GM04503 (cell line): ENCODE results near the gene SFXN5.
A peak's percentile ranks its signal among the peaks of the same experiment; 100 is the strongest.

Source experiments
- DNase-seq: peaks from one replicate; pipeline ENCODE4 v3.0.0-alpha.2; 2012; ENCODE audit warnings: low read depth

The SFXN5 gene

DNA sequence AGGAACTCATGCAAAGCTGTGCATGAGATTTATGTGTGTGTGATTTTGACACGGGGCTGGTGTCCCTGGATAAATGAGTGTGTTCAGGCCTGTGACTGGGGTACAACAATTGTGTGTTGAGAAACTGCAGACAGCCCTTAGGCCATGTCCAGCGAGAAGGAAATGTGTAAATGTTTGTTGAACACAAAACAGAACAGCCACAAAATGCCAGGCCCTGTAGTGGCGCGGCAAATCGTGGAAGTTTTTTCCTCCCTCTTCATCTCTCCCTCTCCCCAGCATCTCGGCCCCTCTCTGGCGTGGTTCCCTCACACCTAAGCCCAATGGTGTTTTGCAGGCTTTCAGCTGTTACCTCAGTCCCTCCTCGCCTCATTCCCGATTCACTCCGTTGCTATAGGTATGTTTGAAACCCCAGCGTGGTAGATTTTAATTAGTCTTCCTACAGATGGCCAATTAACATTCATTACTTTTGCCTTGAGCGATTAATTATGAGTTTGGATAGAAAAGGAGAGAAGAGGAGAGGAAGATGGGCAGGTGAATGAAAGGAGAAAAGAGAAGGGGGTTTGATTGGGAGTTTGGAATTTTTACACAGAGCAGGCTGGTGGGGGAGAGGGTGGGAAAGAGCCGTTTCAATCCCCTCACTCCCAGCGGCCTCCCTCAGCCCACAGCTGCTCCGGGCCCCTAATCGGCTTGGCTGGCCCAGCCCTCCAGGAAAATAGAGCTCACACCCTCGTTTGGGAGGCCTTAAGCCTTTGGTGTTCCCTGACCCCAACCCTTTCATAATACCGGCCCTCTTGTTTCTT is 173.5 kb downstream of the SFXN5 start:
- DNase-seq, result no peak

DNA sequence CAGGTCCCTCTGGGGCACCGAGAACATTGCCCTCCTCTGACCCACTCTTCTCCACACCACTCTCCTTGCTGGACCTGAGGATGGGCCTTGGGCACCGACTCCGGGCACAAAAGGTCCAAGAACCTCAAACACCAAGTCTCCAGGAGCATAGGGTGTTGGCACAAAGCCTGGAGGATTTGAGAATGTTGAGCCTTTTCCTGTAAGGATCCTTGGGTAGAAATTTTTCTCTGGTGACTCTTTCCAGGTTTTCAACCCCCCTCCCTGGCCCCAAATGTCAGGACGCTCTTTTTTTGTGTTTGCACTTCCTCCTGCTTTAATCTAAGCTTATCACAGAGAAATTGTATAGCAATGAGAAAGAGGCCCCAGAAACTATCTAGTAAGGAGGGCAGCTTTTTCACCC is 175.1 kb downstream of the SFXN5 start:
- DNase-seq, result no peak

DNA sequence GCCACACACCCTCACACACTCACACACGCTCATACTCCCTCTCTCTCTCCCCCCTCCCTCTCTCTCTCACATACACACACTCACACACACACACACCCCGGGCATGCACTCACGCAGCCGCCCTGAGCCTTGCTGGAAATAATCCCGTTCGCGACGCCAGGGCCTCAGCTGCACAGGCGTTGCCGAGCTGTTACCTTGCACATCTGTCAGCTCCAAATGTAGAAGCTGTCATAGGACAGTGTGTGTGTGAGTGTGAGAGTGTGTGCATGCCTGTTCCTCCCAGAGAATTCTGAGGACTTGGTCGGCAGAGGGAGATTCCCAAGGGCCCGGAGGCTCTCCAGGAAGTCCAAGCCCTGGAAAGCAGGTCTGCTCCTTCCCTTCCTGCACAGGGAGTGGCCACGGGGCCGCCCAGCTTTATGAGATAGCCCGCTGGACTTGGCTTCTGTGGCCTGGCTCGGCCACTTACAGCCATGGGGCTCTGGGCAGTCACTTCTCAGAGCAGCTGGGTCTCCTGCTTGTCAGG is 175.7 kb downstream of the SFXN5 start:
- peak; percentile 17 for DNase-seq

DNA sequence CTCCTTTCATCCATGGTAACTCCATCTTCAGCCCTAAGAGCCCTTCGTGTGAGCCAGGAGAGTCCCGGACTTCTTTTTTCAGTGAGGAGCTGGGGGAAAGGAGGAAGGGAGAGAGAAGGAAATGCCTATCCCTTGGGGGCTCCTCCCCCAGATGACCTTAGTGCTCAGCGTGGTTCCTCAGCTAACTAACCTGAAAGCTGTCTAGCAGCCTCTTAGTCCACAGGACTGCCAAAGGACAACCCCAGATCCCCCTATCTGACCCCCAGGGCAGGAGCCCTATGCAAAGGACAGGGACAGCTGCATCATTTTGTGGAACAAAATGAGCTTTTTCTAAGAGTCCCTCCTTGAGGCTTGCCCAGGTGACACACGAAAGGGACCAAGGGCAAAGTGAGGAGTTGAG is 176.4 kb downstream of the SFXN5 start:
- DNase-seq, result no peak

DNA sequence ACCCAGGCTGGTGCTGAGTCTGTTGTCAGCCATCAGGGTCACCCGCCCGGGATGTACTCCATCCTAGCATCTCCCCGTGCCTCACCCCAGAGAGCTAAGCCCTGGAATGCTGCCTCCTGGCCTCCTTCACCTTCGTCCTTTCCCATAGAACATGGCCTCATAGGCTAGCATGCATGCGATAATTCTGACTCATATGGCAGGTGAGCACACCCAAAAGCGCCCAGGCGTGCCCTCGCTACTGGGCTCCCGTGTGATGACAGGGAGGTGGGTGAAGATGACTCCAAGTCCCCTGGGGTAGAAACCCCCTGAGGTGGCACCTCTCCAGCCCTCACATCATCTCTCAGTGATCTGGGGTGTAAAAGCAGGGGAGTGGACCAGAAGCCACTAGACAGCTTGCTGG is 177.0 kb downstream of the SFXN5 start:
- no peak for DNase-seq

DNA sequence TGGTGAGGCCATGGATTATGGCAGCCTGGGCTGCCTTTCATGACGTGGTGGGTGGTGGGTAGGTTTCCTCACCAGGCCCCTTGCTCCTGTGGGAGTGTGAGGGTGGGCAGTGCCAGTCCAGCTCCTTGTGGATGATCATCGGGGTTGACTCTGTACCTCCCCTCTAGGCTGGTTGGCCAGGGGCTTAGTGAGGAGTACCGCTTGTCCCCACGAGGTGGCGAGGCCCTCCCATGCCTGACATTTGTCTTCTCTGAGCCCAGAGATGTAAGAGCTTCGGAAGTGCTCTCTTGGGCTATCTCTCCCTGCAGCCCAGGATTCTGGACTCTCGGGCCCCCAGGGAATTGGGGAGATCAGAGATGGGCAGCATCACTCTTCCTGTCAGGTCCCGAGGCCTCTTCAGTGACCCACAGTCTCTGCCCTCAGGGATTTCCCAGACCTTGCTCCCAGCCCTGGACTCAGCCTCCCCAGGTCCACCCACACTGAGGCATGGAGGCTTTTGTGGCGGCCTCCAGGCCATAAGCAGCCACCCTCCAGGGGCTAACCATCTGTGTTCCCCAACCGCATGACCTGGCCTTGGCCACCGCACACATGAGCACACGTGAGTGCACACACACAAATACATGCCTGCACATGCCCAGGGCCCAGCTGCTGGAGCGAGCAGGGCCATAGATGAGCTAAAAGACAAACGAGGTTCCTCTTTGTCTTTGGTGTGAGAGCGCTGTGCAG is 177.8 kb downstream of the SFXN5 start:
- no peak for DNase-seq

DNA sequence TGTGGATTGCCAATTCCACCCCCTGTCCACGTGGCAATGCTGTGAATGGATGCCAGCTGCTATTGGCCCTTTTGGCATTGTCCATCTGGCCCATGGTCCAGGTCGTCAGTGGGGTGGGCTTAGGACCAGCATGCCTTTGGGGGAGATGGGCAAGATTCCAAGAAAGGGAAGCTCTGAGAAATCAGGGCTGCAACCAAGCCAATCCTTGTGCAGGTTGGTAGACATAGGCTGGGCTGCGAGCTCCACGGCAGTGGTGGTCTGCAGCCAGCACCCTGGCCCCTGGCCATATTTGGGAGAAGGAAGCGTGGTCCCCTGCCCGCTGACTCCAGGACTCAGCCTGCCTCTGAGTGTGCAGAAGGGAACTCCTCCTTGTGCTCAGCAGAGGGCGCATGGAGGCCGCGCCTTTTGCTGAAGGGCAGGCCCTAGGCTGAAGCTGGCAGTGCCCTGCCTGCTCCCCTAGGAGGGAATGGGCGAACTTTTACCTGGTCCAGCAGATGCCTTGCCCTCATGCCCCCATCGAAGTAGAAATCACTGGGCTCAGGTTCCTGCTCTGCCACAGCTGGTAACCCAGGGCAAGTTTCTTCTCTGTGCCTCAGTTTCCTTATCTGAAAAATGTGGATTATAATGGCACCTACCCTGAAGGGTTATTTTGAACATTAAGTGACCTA is 178.9 kb downstream of the SFXN5 start:
- DNase-seq, result no peak
